DMS114 treated with DMSO at 0.1 percent for 48 hours (cell line): ENCODE measurements around the gene DUS3L.

Source experiments
- DNase-seq: peaks from one replicate; lab custom pipeline; 2025; ENCODE audit not compliant: unreplicated experiment; lab: John Stamatoyannopoulos, UW

DUS3L gene

GRCh38 chr19:5790559-5791520, at the start of gene DUS3L:
Gene DUS3L (minus strand): TSS chr19:5791163. CDS start chr19:5791141, 22 bp downstream.
- peak; percentile 89 for DNase-seq

GRCh38 chr19:5839065-5840017, 48.4 kb upstream of the DUS3L start, which contains the start of gene FUT6:
Gene FUT6 (minus strand): TSS chr19:5839702. CDS start chr19:5832567, 7,135 bp downstream.
- no peak for DNase-seq

- DNase-seq, result no peak
Observed at GRCh38 chr19:5838353-5839064, 47.5 kb upstream of the DUS3L start.

DNA sequence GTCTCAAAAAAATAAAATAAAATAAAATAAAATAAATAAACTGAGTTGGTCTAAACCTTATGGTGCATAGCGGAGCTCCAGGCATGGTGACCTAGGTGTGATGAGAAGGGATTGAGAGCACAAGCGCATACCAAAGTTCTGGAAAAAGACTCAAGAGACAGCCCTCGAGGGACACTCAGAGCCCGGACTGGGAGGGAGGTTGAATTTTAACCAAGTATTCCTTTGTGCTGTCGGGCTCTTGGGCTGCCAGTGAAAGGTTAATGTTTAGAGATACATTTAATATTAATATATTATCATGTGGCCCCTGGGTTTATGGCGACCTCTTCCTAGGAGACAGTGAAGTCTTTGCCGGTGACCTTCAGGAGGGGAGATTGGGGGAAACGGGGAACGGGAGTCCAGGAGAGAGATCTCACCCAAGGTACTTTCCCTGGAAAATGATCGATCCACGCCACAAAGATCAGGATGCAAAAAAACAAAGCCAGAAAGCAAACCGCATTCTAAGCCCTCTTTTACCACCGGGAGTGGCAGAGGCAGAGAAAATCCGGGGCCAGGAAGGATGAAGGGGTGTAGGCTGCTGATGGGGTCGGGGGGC, 46.9 kb upstream of the DUS3L start:
- DNase-seq, result no peak

GRCh38 chr19:5832527-5833216, 41.7 kb upstream of the DUS3L start:
- no peak for DNase-seq

DNA sequence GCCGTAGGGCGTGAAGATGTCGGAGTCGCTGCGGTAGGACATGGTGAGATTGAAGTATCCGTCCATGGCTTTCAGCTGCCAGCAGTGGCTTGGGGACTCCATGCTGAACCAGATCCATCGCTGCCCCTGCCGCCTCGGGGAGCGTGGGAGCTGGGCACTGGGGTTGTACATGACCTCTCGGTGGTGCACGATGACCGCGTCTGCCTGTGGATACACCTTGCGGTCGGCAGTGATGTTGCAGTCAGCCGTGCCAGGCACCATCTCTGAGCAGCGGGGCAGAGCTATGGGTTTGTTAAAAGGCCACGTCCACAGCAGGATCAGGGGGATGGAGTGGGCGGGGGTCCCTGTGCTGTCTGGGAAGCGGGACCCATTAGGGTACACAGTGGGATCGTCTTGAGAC, 41.1 kb upstream of the DUS3L start:
- no peak for DNase-seq

DNA sequence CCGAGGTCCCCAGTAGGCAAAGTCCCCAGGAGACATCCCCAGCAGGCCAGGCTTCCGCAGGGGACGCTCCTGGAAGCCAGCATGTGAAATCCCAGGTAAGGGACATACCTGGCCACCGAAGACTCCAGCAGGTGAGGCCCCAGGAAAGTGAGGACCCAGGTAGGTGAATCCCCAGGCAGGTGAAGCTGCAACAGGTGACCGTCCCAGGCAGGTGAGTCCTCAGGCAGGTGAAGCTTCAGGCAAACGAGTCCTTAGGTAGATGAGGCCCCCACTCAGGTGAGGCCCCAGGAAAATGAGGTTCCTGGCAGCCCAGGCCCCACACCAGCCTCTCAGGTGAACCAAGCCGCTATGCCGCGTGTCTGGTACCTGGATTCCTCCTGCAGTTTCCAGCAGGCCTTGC, 40.2 kb upstream of the DUS3L start:
- DNase-seq, result no peak

GRCh38 chr19:5829567-5830310, 38.8 kb upstream of the DUS3L start:
- DNase-seq, result no peak

DNA sequence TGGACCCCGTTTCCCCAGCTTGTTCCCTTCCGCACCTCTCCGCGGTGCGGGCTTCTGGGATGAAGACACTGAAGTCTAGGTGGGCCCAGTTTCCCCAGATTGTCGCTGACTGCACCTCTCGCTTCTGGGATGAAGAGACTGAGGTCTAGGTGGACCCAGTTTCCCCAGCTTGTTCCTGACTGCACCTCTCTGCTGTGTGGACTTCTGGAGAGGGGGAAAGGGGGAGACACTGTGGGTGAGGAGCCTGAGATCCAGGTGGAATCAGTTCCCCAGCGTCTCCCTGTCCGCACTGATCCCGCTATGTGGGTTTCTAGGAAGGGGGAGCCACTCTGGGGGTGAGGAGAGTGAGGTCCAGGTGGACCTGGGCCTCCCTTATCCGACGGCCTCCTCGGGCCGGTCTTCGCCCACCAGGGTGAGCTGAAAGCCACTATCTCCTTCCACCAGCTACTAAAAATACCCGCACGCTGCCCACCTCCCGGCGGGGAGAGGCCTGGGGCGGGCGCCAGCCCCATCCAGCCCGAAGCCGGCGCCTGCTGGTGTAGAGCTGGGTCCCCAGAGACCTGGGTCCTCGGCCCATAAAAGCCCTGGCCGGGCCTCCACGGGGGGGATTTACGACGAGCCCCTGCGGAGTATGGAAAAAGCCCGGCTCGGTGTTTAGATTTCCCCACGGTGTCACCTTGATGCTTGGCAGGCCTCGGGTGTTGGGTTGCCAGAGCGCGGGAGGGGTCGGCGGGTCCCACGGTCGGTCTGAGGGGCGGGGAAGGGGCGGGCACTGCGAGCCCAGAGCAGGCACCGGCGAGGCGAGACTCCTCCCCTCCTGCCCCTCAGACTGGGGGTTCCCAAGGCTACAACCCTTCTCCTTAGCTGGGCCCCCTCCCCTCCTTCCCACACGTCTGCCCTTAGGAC, 38.0 kb upstream of the DUS3L start:
- no peak for DNase-seq

- DNase-seq, result peak; percentile 66
Observed at GRCh38 chr19:5827891-5828660, 37.1 kb upstream of the DUS3L start.

GRCh38 chr19:5827342-5827890, 36.5 kb upstream of the DUS3L start:
- DNase-seq, result no peak

GRCh38 chr19:5826531-5827341, 35.8 kb upstream of the DUS3L start:
- DNase-seq, result no peak

DNA sequence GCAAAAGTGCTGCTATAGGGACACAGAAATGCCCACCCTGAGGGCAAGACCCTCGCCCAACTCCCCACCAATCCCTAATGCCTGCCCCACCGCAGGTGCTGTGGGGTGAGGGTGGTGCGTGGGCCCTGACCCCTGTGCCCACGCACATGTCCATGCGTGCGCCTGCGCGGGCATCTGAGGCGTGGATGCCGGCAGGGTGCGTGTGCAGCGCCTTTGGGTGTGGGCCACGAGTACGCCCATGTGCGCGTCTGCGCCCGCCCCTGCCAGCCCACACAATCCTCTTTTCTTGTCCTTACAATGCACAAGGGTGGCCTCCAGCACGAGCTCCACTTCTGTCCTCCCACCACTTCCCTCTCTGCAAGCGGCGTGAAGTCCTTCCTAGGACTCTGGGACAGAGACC, 34.2 kb upstream of the DUS3L start:
- DNase-seq, result no peak

- no peak for DNase-seq
Observed at GRCh38 chr19:5824751-5825150, 33.8 kb upstream of the DUS3L start.

- no peak for DNase-seq
Observed at GRCh38 chr19:5823579-5824281, 32.8 kb upstream of the DUS3L start.
